ENCODE results near the gene GAGE12G. TPM values are rescaled to one million over a fixed set of nuclear protein-coding genes. Genes with fewer than 3 reads are reported as not detected.

The GAGE12G gene
- total RNA-seq, 1 donor from 2014 or later: not detected

- no peak for DNase-seq (ENCODE audit: extremely low spot score, unreplicated experiment)
- Mint-ChIP-seq H3K9me3 (peaks cover 7% of the 10 kb centered on the region), H3K4me3 (no peak overlapping the region), H3K27me3 (no peaks in the 10 kb centered on the region), H3K36me3 (no peaks in the 10 kb centered on the region), H3K27ac (no peak overlapping the region), H3K4me1 (ENCODE audit: unreplicated experiment) (no peaks in the 10 kb centered on the region)
- TF ChIP-seq CTCF (conservative IDR thresholded peaks at IDR 0.05): no peak
Measured at GRCh38 chrX:49610718-49611310, 40.6 kb downstream of the GAGE12G start.

GRCh38 chrX:49618574-49618973, 48.4 kb downstream of the GAGE12G start:
- Mint-ChIP-seq H3K36me3 (no peaks in the 10 kb centered on the region), H3K4me3 (no peak overlapping the region), H3K4me1 (ENCODE audit: unreplicated experiment) (no peaks in the 10 kb centered on the region), H3K27me3 (no peaks in the 10 kb centered on the region), H3K9me3 (no peaks in the 10 kb centered on the region), H3K27ac (no peak overlapping the region)
- no peak for DNase-seq (ENCODE audit: extremely low spot score, unreplicated experiment)
- TF ChIP-seq CTCF (conservative IDR thresholded peaks at IDR 0.05): no peak

Other genes with a start within 250 kb of the GAGE12G start
- gene GAGE12J, start 248.4 kb upstream of the GAGE12G start, total RNA-seq (ENCODE audit: low replicate concordance): not detected in 2 replicates
- gene GAGE13, start 238.8 kb upstream of the GAGE12G start, total RNA-seq (ENCODE audit: low replicate concordance): not detected in 2 replicates
- gene GAGE12C, start 38.2 kb upstream of the GAGE12G start, total RNA-seq (ENCODE audit: low replicate concordance): not detected in 2 replicates
- gene GAGE12D, start 28.7 kb upstream of the GAGE12G start, total RNA-seq (ENCODE audit: low replicate concordance): not detected in 2 replicates
- not detected in 2 replicates for gene GAGE12E, start 19.1 kb upstream of the GAGE12G start, total RNA-seq (ENCODE audit: low replicate concordance)
- gene GAGE12F, start 9.6 kb upstream of the GAGE12G start, total RNA-seq (ENCODE audit: low replicate concordance): not detected in 2 replicates
- not detected in 2 replicates for gene GAGE12H, start 9.5 kb downstream of the GAGE12G start, total RNA-seq (ENCODE audit: low replicate concordance)
- gene GAGE2A, start 19.1 kb downstream of the GAGE12G start, total RNA-seq (ENCODE audit: low replicate concordance): not detected in 2 replicates
- gene GAGE1, start 28.6 kb downstream of the GAGE12G start, total RNA-seq (ENCODE audit: low replicate concordance): not detected in 2 replicates
- gene PAGE1, start 125.6 kb downstream of the GAGE12G start, total RNA-seq (ENCODE audit: low replicate concordance): not detected in 2 replicates

Measured in type B pancreatic cell (in vitro differentiated cells).